Measurements from ENCODE around the gene MIS18A. TPM values are rescaled to one million over a fixed set of nuclear protein-coding genes. Genes with fewer than 3 reads are reported as not detected.

Gene MIS18A
- total RNA-seq, 1 experiment from 2014 or later, result 55.9 TPM

DNA sequence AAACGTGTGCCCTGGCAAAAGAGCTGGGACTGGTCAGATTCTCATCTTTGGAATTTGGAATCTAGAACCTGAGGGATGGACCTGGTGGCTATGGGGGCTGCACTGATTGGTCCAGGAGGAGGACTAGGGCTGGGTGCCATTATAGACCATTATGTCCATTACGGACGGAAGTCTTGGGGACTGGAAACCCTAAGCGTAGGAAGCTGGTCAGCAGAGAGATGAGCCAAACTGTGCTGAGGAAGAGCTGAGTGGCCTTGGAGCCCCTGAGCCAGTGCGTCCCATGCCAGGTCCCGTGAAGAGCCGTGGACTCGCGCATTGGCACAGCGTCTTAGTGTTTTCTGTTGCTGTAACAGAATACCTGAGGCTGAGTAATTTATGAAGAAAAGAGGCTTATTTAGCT is 29.8 kb upstream of the MIS18A start (continued):
- TF ChIP-seq SP1 (CRISPR knock-in tag; conservative IDR thresholded peaks at IDR 0.05), result no peak
- no peak for TF ChIP-seq ZNF121 (CRISPR knock-in tag; IDR thresholded peaks at IDR 0.05)
- no peak for TF ChIP-seq SMAD4 (CRISPR knock-in tag; IDR thresholded peaks at IDR 0.05)
- no peak for TF ChIP-seq ZNF512 (CRISPR knock-in tag; IDR thresholded peaks at IDR 0.05; ENCODE audit: borderline replicate concordance)
- TF ChIP-seq ETV6 (CRISPR knock-in tag; IDR thresholded peaks at IDR 0.05), result no peak
- no peak for TF ChIP-seq TEAD1 (CRISPR knock-in tag; IDR thresholded peaks at IDR 0.05)

DNA sequence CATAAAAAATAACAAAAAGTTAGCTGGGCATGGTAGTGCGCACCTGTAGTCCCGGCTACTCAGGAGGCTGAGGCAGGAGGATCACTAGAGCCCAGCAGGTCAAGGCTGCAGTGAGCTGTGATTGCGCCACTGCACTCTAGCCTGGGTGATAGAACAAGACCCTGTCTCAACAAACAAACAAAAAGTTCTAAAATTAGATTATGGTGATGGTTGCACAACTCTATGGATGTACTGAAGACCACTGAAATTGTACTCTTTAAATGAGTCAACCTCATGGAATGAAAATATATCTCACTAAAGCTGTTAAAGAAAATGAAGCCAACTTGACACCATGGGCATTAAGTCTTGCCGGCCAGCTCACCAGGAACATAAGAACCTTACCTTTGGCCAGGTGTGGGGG is 28.9 kb upstream of the MIS18A start:
- DNase-seq (ENCODE audit: low spot score) (no peak), ATAC-seq (no peak)
- H3K27ac Mint-ChIP-seq, result no peak overlapping the region
- peaks cover 11% of the 10 kb centered on the region; the same call in 1 of the 2 replicates for H3K36me3 Mint-ChIP-seq
- H3K4me3 Mint-ChIP-seq, result no peak overlapping the region
- no peaks in the 10 kb centered on the region for H3K27me3 Mint-ChIP-seq (ENCODE audit: low read depth)
- H3K4me1 Mint-ChIP-seq, result peaks cover 16% of the 10 kb centered on the region
- CTCF ChIA-PET, result interaction anchor here (0.9 to 2.4 kb wide), 2 partner anchors 28 to 174 kb away, joined by 3 to 16 read pairs; partner anchors contain the start of gene MIS18A
- no peaks in the 10 kb centered on the region for H3K9me3 Mint-ChIP-seq
- POLR2A ChIA-PET, result no interaction called here
- TF ChIP-seq GTF2I (CRISPR knock-in tag; conservative IDR thresholded peaks at IDR 0.05) (no peak), RORB (CRISPR knock-in tag; IDR thresholded peaks at IDR 0.05) (no peak), IRF2 (CRISPR knock-in tag; IDR thresholded peaks at IDR 0.05; ENCODE audit: borderline replicate concordance, low read depth) (no peak), ZNF416 (CRISPR knock-in tag; IDR thresholded peaks at IDR 0.05) (no peak), MYBL2 (CRISPR knock-in tag; IDR thresholded peaks at IDR 0.05) (no peak), ARID4B (CRISPR knock-in tag; IDR thresholded peaks at IDR 0.05; ENCODE audit: borderline replicate concordance) (no peak), FOXJ3 (CRISPR knock-in tag; IDR thresholded peaks at IDR 0.05; ENCODE audit: borderline replicate concordance) (no peak)
- TF ChIP-seq, protein P1, sequence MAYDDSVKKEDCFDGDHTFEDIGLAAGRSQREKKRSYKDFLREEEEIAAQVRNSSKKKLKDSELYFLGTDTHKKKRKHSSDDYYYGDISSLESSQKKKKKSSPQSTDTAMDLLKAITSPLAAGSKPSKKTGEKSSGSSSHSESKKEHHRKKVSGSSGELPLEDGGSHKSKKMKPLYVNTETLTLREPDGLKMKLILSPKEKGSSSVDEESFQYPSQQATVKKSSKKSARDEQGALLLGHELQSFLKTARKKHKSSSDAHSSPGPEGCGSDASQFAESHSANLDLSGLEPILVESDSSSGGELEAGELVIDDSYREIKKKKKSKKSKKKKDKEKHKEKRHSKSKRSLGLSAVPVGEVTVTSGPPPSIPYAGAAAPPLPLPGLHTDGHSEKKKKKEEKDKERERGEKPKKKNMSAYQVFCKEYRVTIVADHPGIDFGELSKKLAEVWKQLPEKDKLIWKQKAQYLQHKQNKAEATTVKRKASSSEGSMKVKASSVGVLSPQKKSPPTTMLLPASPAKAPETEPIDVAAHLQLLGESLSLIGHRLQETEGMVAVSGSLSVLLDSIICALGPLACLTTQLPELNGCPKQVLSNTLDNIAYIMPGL (CRISPR knock-in tag; IDR thresholded peaks at IDR 0.05), result no peak
- TF ChIP-seq, protein P2, sequence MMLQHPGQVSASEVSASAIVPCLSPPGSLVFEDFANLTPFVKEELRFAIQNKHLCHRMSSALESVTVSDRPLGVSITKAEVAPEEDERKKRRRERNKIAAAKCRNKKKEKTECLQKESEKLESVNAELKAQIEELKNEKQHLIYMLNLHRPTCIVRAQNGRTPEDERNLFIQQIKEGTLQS (CRISPR knock-in tag; conservative IDR thresholded peaks at IDR 0.05), result no peak

DNA sequence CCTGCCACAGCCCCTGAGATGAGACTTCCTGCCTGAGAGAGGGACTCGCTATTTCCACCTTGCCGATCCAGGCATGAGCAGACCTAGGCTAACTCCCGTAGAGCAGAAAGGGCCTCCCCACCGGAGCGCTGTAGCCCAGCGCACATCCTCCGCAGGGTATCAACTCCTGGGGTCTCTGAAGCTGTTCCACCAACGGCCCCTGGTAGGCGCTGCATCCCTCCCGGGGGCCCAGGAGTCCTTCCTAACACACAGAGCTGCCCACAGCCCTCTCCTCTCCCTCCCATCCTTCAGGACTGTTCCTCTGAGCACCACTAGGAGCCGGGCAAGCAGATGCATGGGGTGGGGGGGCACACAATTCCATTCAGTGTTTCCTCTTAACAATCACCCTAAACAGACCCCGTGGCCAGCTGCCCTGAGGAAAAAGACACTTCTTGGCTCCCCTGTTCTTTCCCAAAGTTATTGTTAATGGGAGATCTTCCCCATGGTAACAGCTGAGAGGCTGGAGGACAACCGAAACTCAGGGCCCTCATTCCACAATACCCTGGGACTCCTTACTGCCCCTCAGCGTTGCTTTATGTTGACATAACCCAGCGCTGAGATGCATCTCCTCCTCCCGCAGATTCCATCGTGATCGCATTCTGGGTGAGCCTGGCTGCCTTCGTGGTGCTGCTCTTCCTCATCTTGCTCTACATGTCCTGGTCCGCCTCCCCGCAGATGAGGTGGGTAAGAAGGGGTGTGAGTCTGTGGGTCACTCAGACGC is 27.4 kb upstream of the MIS18A start:
- CTCF ChIA-PET, result interaction anchor here (0.5 to 2.4 kb wide), 37 partner anchors 8 to 461 kb away, joined by 3 to 16 read pairs (median 4); partner anchors contain the start of genes CFAP298, MIS18A and URB1
- Mint-ChIP-seq H3K27ac (peak overlapping the region; percentile 54), H3K27me3 (ENCODE audit: low read depth) (no peaks in the 10 kb centered on the region)
- no peak for TF ChIP-seq SMAD4 (CRISPR knock-in tag; IDR thresholded peaks at IDR 0.05)
- peak; percentile 80 for TF ChIP-seq ZNF423 (CRISPR knock-in tag; IDR thresholded peaks at IDR 0.05)
- no peak for TF ChIP-seq SMAD3 (CRISPR knock-in tag; IDR thresholded peaks at IDR 0.05; ENCODE audit: borderline replicate concordance)
- TF ChIP-seq CTCF (IDR thresholded peaks at IDR 0.05), result peak; percentile 74
- TF ChIP-seq, protein P1 (CRISPR knock-in tag; IDR thresholded peaks at IDR 0.05), result peak; percentile 32; the same call in 1 of the 2 replicates
- TF ChIP-seq, protein P3, sequence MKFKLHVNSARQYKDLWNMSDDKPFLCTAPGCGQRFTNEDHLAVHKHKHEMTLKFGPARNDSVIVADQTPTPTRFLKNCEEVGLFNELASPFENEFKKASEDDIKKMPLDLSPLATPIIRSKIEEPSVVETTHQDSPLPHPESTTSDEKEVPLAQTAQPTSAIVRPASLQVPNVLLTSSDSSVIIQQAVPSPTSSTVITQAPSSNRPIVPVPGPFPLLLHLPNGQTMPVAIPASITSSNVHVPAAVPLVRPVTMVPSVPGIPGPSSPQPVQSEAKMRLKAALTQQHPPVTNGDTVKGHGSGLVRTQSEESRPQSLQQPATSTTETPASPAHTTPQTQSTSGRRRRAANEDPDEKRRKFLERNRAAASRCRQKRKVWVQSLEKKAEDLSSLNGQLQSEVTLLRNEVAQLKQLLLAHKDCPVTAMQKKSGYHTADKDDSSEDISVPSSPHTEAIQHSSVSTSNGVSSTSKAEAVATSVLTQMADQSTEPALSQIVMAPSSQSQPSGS (CRISPR knock-in tag; IDR thresholded peaks at IDR 0.05; ENCODE audit: borderline replicate concordance, low read depth), result no peak

More for the DNA sequence above, 27.4 kb upstream of the MIS18A start:
- peak; percentile 98 for ATAC-seq
- H3K4me3 Mint-ChIP-seq, result peak overlapping the region; percentile 8; the same call in 1 of the 2 replicates
- H3K9me3 Mint-ChIP-seq, result 0 out of 2 replicates have a peak, but pooled peaks cover 2% of the 10 kb centered on the region
- peaks cover 17% of the 10 kb centered on the region for H3K36me3 Mint-ChIP-seq
- peak; percentile 91 for DNase-seq (ENCODE audit: low spot score)
- H3K4me1 Mint-ChIP-seq, result peaks cover 16% of the 10 kb centered on the region
- POLR2A ChIA-PET, result no interaction called here

Data from WTC11 (cell line).